ENCODE results near the gene PRSS58. TPM values are rescaled to one million over a fixed set of nuclear protein-coding genes. Genes with fewer than 3 reads are reported as not detected.

Gene PRSS58
- total RNA-seq, 2 donors from 2014 or later = not detected

DNA sequence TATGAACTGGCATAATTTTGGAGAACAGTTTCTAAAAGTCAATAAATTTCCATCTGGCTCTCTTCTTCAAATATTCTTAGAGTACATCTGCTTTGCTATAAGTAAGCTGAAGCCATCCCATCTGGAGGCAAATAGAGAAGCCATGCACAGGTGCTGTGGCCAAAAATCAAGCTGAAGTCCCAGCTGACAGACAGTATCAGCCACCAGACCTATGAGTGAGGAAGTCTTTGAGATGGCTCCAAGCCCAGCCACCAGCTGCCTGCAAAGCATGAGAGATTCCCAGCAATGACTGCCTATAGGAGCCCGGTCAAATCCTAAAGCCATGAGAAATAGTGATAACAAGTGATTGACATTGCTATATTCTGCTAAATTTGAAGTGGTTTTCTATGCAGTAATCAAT lies 21.7 kb upstream of the PRSS58 start:
- ATAC-seq (peak; percentile 52), DNase-seq (peak; percentile 40 to 77 (median 56))
- TF ChIP-seq CTCF (IDR thresholded peaks at IDR 0.05) (no peak), POLR2A (IDR thresholded peaks at IDR 0.05) (no peak)
- Histone ChIP-seq H3K9me3 (peaks cover 0 to 4% (median 0%) of the 10 kb centered on the region in 3 donors), H3K27ac (no peak overlapping the region), H3K4me1 (peaks cover 6% of the 10 kb centered on the region), H3K27me3 (no peaks in the 10 kb centered on the region), H3K36me3 (replicated peaks in 1 of 2; ENCODE audit: insufficient read depth in 1 of 2, low read depth in 2 of 2) (no peaks in the 10 kb centered on the region), H3K4me3 (no peak overlapping the region)
- 30% methylated on average over 1 of the region's 1 CpG for WGBS, 2 donors
- intact Hi-C loops (cut with DNase I) = no loop called here

GRCh38 chr7:142275028-142275427 lies 17.2 kb upstream of the PRSS58 start:
- ATAC-seq = no peak
- no peak for DNase-seq
- Histone ChIP-seq H3K4me1 (peaks cover 6% of the 10 kb centered on the region), H3K9me3 (peaks cover 0 to 4% (median 0%) of the 10 kb centered on the region in 3 donors), H3K27ac (no peak overlapping the region), H3K36me3 (replicated peaks in 1 of 2; ENCODE audit: insufficient read depth in 1 of 2, low read depth in 2 of 2) (no peaks in the 10 kb centered on the region), H3K27me3 (no peaks in the 10 kb centered on the region), H3K4me3 (no peak overlapping the region)
- intact Hi-C loops (cut with DNase I) = no loop called here
- 71 to 73% methylated on average over 3 of the region's 3 CpGs for WGBS, 2 donors
- TF ChIP-seq CTCF (IDR thresholded peaks at IDR 0.05) = no peak
- TF ChIP-seq POLR2A (IDR thresholded peaks at IDR 0.05) = no peak

DNA sequence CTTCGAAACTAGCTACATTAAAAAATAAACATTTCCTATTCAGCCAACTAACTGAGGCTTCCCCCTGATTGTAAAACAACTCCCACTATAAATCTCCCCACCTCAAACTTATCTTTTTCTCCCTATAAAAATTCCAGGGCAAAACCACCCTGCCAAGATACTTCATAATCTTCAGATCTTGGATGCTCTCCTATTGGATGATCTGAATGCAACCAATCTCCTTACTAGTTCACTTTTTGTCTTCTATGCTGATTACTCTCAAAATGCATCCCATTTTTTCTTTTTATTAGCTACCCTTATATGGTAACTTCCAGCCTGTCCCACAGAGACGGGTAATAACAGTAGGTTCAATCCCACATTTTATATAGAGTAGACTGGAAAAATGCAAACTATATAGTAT lies 15.0 kb upstream of the PRSS58 start:
- no peak overlapping the region for H3K27ac ChIP-seq
- no peaks in the 10 kb centered on the region for H3K27me3 ChIP-seq
- 54 to 55% methylated on average over 2 of the region's 2 CpGs for WGBS, 2 donors
- H3K4me1 ChIP-seq = no peaks in the 10 kb centered on the region
- ATAC-seq (no peak), DNase-seq (no peak)
- TF ChIP-seq POLR2A (IDR thresholded peaks at IDR 0.05) = no peak
- no peak for TF ChIP-seq CTCF (IDR thresholded peaks at IDR 0.05)
- intact Hi-C loops (cut with DNase I) = no loop called here
- no peak overlapping the region for H3K4me3 ChIP-seq
- H3K36me3 ChIP-seq (replicated peaks in 1 of 2; ENCODE audit: insufficient read depth in 1 of 2, low read depth in 2 of 2) = no peaks in the 10 kb centered on the region
- peaks cover 0 to 4% (median 0%) of the 10 kb centered on the region in 3 donors for H3K9me3 ChIP-seq

DNA sequence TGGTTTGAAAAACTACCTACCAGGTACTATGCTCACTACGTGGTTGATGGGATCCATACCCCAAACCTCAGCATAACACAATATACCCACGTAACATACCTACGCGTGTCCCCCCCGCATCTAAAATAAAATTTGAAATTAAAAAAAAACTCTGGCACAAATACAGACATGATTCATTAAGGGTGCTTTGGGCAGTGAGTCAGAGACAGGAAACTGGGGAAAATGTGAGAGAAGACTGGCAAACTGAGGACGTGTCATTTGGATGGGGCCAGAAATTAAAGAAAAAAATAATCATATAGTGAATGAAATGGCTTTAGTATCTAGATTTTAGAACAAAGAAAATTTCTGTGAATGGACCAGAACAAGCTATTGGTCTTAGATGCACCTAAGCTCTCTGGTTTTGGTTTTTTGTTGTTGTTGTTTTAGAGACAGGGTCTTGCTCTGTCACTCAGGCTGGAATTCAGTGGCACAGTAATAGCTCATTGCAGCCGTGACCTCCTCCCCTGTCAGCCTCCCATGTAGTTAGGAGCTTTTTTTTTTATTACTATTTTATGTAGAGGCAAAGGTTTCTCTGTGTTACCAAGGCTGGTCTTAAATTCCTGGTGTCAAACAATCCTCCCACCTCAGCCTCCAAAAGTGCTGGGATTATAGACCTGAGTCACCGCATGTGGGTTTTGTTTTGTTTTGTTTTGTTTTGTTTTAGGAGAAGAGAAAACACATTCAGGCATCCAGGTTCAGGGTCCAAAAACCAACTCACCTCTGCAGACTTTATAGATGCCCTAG lies 5.9 kb upstream of the PRSS58 start:
- Histone ChIP-seq H3K4me1 (no peaks in the 10 kb centered on the region), H3K27ac (no peak overlapping the region), H3K27me3 (no peaks in the 10 kb centered on the region), H3K9me3 (no peaks in the 10 kb centered on the region), H3K4me3 (no peak overlapping the region), H3K36me3 (replicated peaks in 1 of 2; ENCODE audit: insufficient read depth in 1 of 2, low read depth in 2 of 2) (no peaks in the 10 kb centered on the region)
- intact Hi-C loops (cut with DNase I) = no loop called here
- ATAC-seq (no peak), DNase-seq (no peak)
- WGBS, 2 donors = 63% methylated on average over 8 of the region's 8 CpGs
- TF ChIP-seq CTCF (IDR thresholded peaks at IDR 0.05) = no peak
- no peak for TF ChIP-seq POLR2A (IDR thresholded peaks at IDR 0.05)

DNA sequence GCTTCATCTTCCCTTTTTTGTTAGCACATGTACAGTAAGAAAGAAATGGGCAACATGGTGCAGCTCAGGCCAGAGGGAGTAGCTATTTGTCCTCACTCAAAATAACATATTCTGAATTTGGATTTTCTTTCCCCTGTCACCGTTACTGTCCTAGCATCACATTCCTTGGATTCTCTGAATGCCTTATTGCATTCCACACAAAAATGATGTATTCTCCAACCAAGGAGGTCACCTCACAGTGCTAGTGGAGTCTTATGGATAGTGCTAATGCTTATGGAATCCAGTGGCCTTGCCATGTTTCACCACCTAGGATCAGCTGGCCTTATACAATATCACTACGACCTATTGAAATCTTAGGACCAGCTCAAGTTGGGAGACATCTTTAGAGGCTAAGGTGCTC lies 7.2 kb downstream of the PRSS58 start:
- Histone ChIP-seq H3K36me3 (replicated peaks in 1 of 2; ENCODE audit: insufficient read depth in 1 of 2, low read depth in 2 of 2) (no peaks in the 10 kb centered on the region), H3K27me3 (no peaks in the 10 kb centered on the region), H3K4me1 (no peaks in the 10 kb centered on the region), H3K27ac (no peak overlapping the region), H3K4me3 (no peak overlapping the region), H3K9me3 (no peaks in the 10 kb centered on the region)
- DNase-seq (no peak), ATAC-seq (no peak)
- intact Hi-C loops (cut with DNase I) = no loop called here
- no peak for TF ChIP-seq POLR2A (IDR thresholded peaks at IDR 0.05)
- TF ChIP-seq CTCF (IDR thresholded peaks at IDR 0.05) = no peak
- WGBS, 2 donors = 74 to 77% methylated on average over 2 of the region's 2 CpGs
